T-cell (primary cell): ENCODE results near the gene ERO1B. TPM values are rescaled to one million over a fixed set of nuclear protein-coding genes. Genes with fewer than 3 reads are reported as not detected.

Experiments
- ATAC-seq, 4 experiments: fragments of 200-7000 bp in 3 of 4; fragments of 150-1000 bp in 1 of 4; cut with Tn5 transposase; replicated peaks in 1 of 4; 1 replicate in 3 of 4; 2 replicates in 1 of 4; pipeline ENCODE4 v1.10.0; 2021; ENCODE audit warnings: moderate library complexity in 3 of 4, mild to moderate bottlenecking in 2 of 4, moderate number of reproducible peaks in 1 of 4
- CTCF ChIA-PET, 2 donors: fragments of 300-600 bp; sonication (Branson Sonifier 250); formaldehyde crosslinking; loops; one replicate each; lab custom pipeline; 2022; ENCODE audit warnings: antibody characterized with exemption in 2 of 2; lab: Charles Lee
- POLR2A ChIA-PET, 2 donors: fragments of 300-600 bp; sonication (Branson Sonifier 250); formaldehyde crosslinking; loops; one replicate each; lab custom pipeline; 2022; ENCODE audit warnings: antibody characterized with exemption in 2 of 2; lab: Charles Lee
- DNase-seq, 35 experiments: peaks; one replicate each; pipeline versions ENCODE4 v3.0.0 to v3.0.0-alpha.2; 2013 to 2023
- H3K27ac ChIP-seq: one replicate; pipeline ENCODE4 v1.5.1; 2013; ENCODE audit warnings: low read length
- H3K27me3 ChIP-seq, 2 experiments: replicated peaks in 1 of 2; 1 replicate in 1 of 2; 2 replicates in 1 of 2; pipeline versions ENCODE4 v1.6.1 to v1.7.0; 2013; ENCODE audit warnings: low read length in 1 of 2, mixed read lengths in 1 of 2; ENCODE audit not compliant: control insufficient read depth in 2 of 2, insufficient read depth in 2 of 2; ENCODE audit errors: extremely low read depth in 1 of 2
- H3K36me3 ChIP-seq, 2 donors: 1 replicate in 1 of 2; 2 replicates in 1 of 2; pipeline versions ENCODE4 v1.6.1 to v1.7.0; 2013; ENCODE audit warnings: low read length in 1 of 2; ENCODE audit not compliant: control insufficient read depth in 2 of 2, insufficient read depth in 1 of 2; ENCODE audit errors: extremely low read depth in 1 of 2
- H3K4me1 ChIP-seq, 2 experiments: 1 replicate in 1 of 2; 2 replicates in 1 of 2; pipeline versions ENCODE4 v1.6.1 to v1.7.0; 2013; ENCODE audit warnings: low read length in 2 of 2, mixed read lengths in 1 of 2; ENCODE audit not compliant: insufficient read depth in 2 of 2, control insufficient read depth in 1 of 2; ENCODE audit errors: extremely low read depth in 1 of 2
- H3K4me3 ChIP-seq, 2 donors: 1 replicate in 1 of 2; 2 replicates in 1 of 2; pipeline versions ENCODE4 v1.5.1 to v1.7.0; 2013; ENCODE audit warnings: mild to moderate bottlenecking in 2 of 2, low read length in 1 of 2, moderate library complexity in 1 of 2; ENCODE audit not compliant: control insufficient read depth in 1 of 2; ENCODE audit errors: extremely low read depth in 1 of 2
- H3K9me3 ChIP-seq: 2 replicates; pipeline ENCODE4 v1.7.0; 2013
- H3K27ac Mint-ChIP-seq, 2 donors: one replicate each; pipeline ENCODE4 v1.8.0; 2020 to 2021; ENCODE audit warnings: mild to moderate bottlenecking in 2 of 2, mixed read lengths in 2 of 2
- H3K27me3 Mint-ChIP-seq, 2 donors: one replicate each; pipeline ENCODE4 v1.8.0; 2021 to 2022; ENCODE audit warnings: mixed read lengths in 2 of 2
- H3K36me3 Mint-ChIP-seq: one replicate; pipeline ENCODE4 v1.8.0; 2021; ENCODE audit warnings: mixed read lengths
- H3K4me1 Mint-ChIP-seq, 3 donors: one replicate each; pipeline ENCODE4 v1.8.0; 2020 to 2022; ENCODE audit warnings: mixed read lengths in 3 of 3, mild to moderate bottlenecking in 1 of 3
- H3K4me3 Mint-ChIP-seq, 3 donors: one replicate each; pipeline ENCODE4 v1.8.0; 2020 to 2022; ENCODE audit warnings: mild to moderate bottlenecking in 3 of 3, mixed read lengths in 3 of 3, moderate library complexity in 3 of 3
- H3K9me3 Mint-ChIP-seq, 3 donors: one replicate each; pipeline ENCODE4 v1.8.0; 2020 to 2022; ENCODE audit warnings: mixed read lengths in 3 of 3
- WGBS: methylation state at CpG from one replicate; pipeline ENCODE4 v1.1.5; 2013; ENCODE audit warnings: missing lambda C conversion rate; ENCODE audit not compliant: insufficient coverage; 5-methylcytosine and 5-hydroxymethylcytosine counted together
- total RNA-seq, 35 experiments: library from RNA in 6 of 35; stranded (reverse) in 6 of 35; fragments of 120-200 nt in 1 of 35; gene quantifications; one replicate each; pipeline versions ENCODE4 v1.2.1 to v1.2.4 and lab custom pipeline; 2013 to 2026

ERO1B gene
- total RNA-seq, 5 donors from 2014 or later (not counting 1 experiment from before 2014, with no cell fraction given): 11.3 to 15.4 (median 12.4) TPM

DNA sequence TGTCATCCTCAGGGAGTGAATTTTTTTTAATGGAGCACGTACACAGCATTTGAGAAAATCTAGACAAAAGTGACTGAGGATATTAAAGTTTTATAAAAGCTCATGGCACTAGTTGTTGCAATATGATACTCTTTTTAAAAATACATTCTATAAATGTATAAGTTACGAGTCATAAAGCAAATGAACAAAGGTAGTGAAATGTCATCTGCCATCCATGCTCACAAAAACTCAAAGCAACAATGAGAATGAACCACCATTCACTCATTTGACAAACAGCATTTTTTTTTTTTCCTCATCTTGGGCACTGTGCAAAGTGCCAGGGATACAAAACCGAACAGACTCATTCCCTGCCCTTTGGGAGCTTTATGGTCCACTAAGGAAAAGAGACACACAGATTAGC lies 100.7 kb downstream of the ERO1B start:
- no peak overlapping the region for H3K27ac Mint-ChIP-seq
- no peaks in the 10 kb centered on the region for H3K9me3 Mint-ChIP-seq
- CTCF ChIA-PET: interaction anchor here in 1 of 2 donors (0.7 kb wide), 1 partner anchor 41 kb away, joined by 6 read pairs; no protein-coding TSS in a partner anchor
- H3K27me3 ChIP-seq: no peaks in the 10 kb centered on the region
- H3K4me3 Mint-ChIP-seq: no peak overlapping the region
- no peaks in the 10 kb centered on the region for H3K27me3 Mint-ChIP-seq
- no peak overlapping the region for H3K4me3 ChIP-seq
- no peaks in the 10 kb centered on the region for H3K4me1 ChIP-seq
- peaks cover 36% of the 10 kb centered on the region for H3K36me3 Mint-ChIP-seq
- peaks cover 3 to 11% of the 10 kb centered on the region in 2 donors for H3K36me3 ChIP-seq
- no CpG with 5 or more reads among the region's 3 CpGs for WGBS
- DNase-seq: no peak
- POLR2A ChIA-PET: no interaction called here
- H3K9me3 ChIP-seq: no peaks in the 10 kb centered on the region
- no peak for ATAC-seq
- H3K4me1 Mint-ChIP-seq: peaks cover 0 to 3% (median 0%) of the 10 kb centered on the region in 3 donors
- H3K27ac ChIP-seq: no peak overlapping the region

DNA sequence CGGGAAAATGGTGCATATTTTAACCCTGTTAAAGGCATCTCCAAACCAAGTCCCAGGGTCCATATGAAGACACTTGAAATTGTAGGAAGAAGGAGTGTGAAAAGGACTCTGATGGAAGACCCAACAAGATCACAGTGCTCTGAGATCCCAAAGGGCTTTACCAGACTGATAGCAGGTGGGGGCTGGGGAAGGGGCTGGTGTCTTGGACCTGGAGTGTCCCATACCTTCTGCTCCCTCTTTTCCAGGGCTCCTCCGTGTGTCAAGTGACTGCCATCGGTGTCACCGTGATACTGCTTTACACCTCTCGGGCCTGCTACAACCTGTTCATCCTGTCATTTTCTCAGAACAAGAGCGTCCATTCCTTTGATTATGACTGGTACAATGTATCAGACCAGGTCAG lies 102.1 kb downstream of the ERO1B start:
- no peak overlapping the region for H3K27ac Mint-ChIP-seq
- WGBS: 96% methylated on average over 4 of the region's 6 CpGs
- H3K27me3 ChIP-seq: no peaks in the 10 kb centered on the region
- H3K9me3 Mint-ChIP-seq: no peaks in the 10 kb centered on the region
- H3K4me1 Mint-ChIP-seq: no peaks in the 10 kb centered on the region
- CTCF ChIA-PET: no interaction called here
- H3K36me3 Mint-ChIP-seq: peaks cover 32% of the 10 kb centered on the region
- no peaks in the 10 kb centered on the region for H3K4me1 ChIP-seq
- H3K27ac ChIP-seq: no peak overlapping the region
- H3K9me3 ChIP-seq: no peaks in the 10 kb centered on the region
- POLR2A ChIA-PET: no interaction called here
- no peak overlapping the region for H3K4me3 Mint-ChIP-seq
- no peak for DNase-seq
- peaks cover 3 to 4% of the 10 kb centered on the region in 2 donors for H3K36me3 ChIP-seq
- no peak for ATAC-seq
- H3K27me3 Mint-ChIP-seq: no peaks in the 10 kb centered on the region
- no peak overlapping the region for H3K4me3 ChIP-seq

DNA sequence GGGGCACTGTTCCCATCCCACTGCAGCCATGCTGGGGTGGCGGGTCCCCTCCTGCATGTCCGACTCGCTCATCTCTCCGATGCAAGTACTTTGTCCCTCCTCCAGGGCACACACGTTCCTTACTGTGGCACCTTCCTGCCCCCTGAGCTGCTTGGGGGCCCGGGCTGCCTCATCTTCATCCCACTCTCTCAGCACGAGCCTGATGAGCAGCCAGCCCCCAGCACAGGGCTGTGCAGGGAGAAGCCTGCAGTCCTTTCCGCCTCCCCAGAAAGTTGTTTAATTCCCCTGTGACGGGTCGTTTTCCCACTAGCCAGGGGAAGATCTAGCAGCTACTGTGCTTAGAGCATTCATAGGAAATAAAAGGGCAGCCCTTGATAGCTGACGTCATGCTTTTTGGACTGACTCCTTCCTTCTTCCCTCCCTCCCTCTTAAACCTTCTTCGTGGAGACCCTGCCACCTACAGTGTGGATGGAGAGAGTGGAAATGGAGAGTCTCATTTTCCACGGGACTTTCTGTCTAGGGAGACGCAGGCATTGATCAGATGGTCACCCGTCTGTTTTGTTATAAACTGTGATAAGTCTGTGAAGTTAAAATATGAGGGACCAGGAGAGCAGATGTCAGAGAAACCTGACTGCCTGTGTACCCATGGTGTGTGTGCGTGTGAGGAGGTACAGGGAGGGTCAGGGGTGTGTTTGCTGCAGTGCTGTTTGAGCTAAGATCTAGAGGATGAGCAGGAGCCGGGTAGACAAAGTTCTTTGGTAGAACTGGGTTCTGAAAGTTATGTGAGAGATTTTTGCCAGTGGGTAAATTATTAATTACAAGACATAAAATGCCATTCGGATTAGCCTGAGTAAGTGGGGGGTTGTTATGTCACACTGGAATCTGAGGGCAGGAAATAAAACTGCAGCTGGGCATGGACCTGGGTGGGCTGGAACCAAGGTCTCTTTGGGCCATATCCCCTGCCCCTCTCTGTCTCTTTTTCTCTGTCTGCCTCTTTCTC lies 105.1 kb downstream of the ERO1B start:
- Mint-ChIP-seq H3K4me3 (no peak overlapping the region), H3K36me3 (peaks cover 19% of the 10 kb centered on the region), H3K4me1 (no peaks in the 10 kb centered on the region), H3K9me3 (no peaks in the 10 kb centered on the region), H3K27me3 (no peaks in the 10 kb centered on the region), H3K27ac (no peak overlapping the region)
- POLR2A ChIA-PET: no interaction called here
- no peaks in the 10 kb centered on the region for H3K4me1 ChIP-seq
- peaks cover 3 to 4% of the 10 kb centered on the region in 2 donors for H3K36me3 ChIP-seq
- CTCF ChIA-PET: interaction anchor here in 1 of 2 donors (1.1 kb wide), 1 partner anchor 32 kb away, joined by 3 read pairs; no protein-coding TSS in a partner anchor
- H3K27me3 ChIP-seq: no peaks in the 10 kb centered on the region
- WGBS: 92% methylated on average over 12 of the region's 18 CpGs
- DNase-seq (no peak), ATAC-seq (no peak)
- no peak overlapping the region for H3K4me3 ChIP-seq
- H3K27ac ChIP-seq: no peak overlapping the region
- H3K9me3 ChIP-seq: no peaks in the 10 kb centered on the region

DNA sequence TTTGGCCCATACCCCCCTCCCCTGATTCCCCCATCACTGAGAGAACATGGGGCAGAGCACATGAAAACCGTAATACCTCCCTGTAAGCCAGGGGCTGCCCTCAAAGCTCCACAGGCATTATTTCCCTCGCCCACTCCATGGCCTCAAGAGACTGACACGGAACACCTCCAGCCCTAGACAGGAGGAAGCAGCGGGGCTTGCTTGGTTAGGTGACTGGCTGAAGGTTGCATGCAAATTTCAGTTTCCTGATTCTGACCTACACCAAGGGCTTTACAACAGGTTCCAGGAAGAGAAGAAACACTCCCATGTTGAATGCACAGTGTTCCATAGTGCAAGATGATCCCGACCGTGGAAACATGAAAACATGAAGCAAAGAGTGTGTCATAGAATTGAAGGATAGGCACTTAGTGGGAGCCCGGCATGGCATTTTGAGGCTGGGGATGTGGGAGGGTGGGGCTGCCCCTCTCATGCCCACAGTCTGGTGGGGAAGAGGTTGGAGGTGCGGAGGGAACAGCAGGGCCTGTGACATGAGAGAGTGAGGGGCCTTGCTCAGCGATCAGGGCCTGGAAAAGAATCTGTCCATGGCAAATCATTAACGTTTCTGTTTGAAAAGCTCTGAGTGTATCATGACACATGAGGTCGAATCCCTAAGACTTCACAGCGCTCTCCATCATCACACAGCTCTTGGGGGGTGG lies 106.0 kb downstream of the ERO1B start:
- H3K36me3 Mint-ChIP-seq: peaks cover 14% of the 10 kb centered on the region
- H3K4me3 Mint-ChIP-seq: no peak overlapping the region
- Histone ChIP-seq H3K4me1 (no peaks in the 10 kb centered on the region), H3K4me3 (no peak overlapping the region), H3K27ac (no peak overlapping the region), H3K9me3 (no peaks in the 10 kb centered on the region), H3K27me3 (no peaks in the 10 kb centered on the region), H3K36me3 (peaks cover 3 to 4% of the 10 kb centered on the region in 2 donors)
- H3K9me3 Mint-ChIP-seq: no peaks in the 10 kb centered on the region
- DNase-seq (no peak), ATAC-seq (no peak)
- no peaks in the 10 kb centered on the region for H3K27me3 Mint-ChIP-seq
- POLR2A ChIA-PET: no interaction called here
- H3K4me1 Mint-ChIP-seq: no peaks in the 10 kb centered on the region
- H3K27ac Mint-ChIP-seq: no peak overlapping the region
- 86% methylated on average over 8 of the region's 12 CpGs for WGBS
- CTCF ChIA-PET: interaction anchor here in 1 of 2 donors (1.1 kb wide), 1 partner anchor 31 kb away, joined by 3 read pairs; no protein-coding TSS in a partner anchor

DNA sequence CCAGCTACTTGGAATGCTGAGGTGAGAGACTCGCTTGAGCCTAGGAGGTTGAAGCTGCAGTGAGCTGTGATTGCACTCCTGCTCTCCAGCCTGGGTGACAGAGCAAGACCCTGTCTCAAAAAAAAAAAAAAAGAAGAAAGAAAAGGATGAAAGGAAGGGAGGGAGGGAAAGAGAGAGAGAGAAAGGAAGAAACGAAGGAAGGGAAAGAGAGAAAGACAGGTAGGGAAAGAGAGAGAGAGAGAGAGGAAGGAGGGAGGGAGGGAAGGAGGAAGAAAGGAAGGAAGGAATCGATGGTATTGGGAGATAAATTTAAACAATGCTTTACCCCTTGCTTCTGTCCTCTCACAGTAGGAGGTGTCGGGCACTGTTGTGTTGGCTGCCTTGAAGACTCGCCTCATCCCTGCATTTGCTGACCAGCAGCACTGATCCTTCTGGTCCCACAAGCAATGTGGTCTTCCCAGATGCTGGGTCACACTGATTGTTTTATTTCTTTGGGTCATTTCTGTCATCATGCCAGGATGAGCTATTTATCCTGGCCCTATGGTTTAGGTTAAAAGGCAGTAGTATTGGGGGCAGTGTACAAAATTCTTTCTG lies 108.5 kb downstream of the ERO1B start:
- CTCF ChIA-PET: interaction anchor here in 1 of 2 donors (0.5 kb wide), 1 partner anchor 28 kb away, joined by 3 read pairs; no protein-coding TSS in a partner anchor

DNA sequence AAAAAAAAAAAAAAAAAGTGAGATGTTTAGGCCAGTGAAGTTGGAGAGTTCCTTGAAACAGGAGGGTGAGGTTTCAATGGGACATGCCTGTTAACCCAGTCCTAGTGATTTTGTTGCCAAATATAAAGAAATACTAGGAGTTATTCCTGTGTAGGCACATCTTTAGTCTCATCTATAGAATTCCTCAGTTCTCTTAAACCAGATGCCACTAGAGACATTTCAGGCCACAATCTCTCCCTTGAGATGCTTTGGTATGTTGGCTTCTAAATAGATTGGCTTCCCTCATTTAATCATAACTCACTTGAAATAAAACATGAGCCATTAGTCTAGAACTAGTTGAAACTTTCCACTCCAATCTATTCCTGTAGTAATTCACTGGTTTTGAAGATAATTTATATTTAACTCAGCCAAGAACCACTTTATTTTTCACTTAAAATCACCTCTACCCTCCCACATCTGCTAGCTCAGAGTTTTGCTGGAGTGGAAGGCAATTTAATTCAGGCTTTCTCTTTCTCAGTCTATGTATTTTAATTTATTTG lies 109.6 kb downstream of the ERO1B start:
- H3K27me3 Mint-ChIP-seq: no peaks in the 10 kb centered on the region
- no peaks in the 10 kb centered on the region for H3K4me1 ChIP-seq
- ChIA-PET CTCF (interaction anchor here in 1 of 2 donors (0.7 kb wide), 1 partner anchor 480 kb away, joined by 3 read pairs; no protein-coding TSS in a partner anchor), POLR2A (interaction anchor here in 1 of 2 donors (0.6 kb wide), 1 partner anchor 1048 kb away, joined by 3 read pairs; no protein-coding TSS in a partner anchor)
- H3K36me3 Mint-ChIP-seq: peaks cover 9% of the 10 kb centered on the region
- no peak overlapping the region for H3K4me3 Mint-ChIP-seq
- H3K27me3 ChIP-seq: no peaks in the 10 kb centered on the region
- DNase-seq: no peak
- no peaks in the 10 kb centered on the region for H3K9me3 ChIP-seq
- H3K27ac ChIP-seq: no peak overlapping the region
- H3K4me1 Mint-ChIP-seq: no peaks in the 10 kb centered on the region
- no peak for ATAC-seq
- no peaks in the 10 kb centered on the region for H3K36me3 ChIP-seq
- no peaks in the 10 kb centered on the region for H3K9me3 Mint-ChIP-seq
- no peak overlapping the region for H3K4me3 ChIP-seq
- no peak overlapping the region for H3K27ac Mint-ChIP-seq

More for the DNA sequence above, 108.5 kb downstream of the ERO1B start:
- H3K36me3 Mint-ChIP-seq: peaks cover 9% of the 10 kb centered on the region
- H3K9me3 Mint-ChIP-seq: no peaks in the 10 kb centered on the region
- H3K27me3 Mint-ChIP-seq: no peaks in the 10 kb centered on the region
- POLR2A ChIA-PET: no interaction called here
- no peak overlapping the region for H3K27ac Mint-ChIP-seq
- H3K4me3 Mint-ChIP-seq: no peak overlapping the region
- DNase-seq: no peak
- H3K36me3 ChIP-seq: peaks cover 0 to 3% of the 10 kb centered on the region in 2 donors
- no peaks in the 10 kb centered on the region for H3K9me3 ChIP-seq
- H3K27me3 ChIP-seq: no peaks in the 10 kb centered on the region
- ATAC-seq: no peak
- H3K4me1 ChIP-seq: no peaks in the 10 kb centered on the region
- H3K4me1 Mint-ChIP-seq: no peaks in the 10 kb centered on the region
- H3K27ac ChIP-seq: no peak overlapping the region
- H3K4me3 ChIP-seq: no peak overlapping the region
- 89% methylated on average over 4 of the region's 5 CpGs for WGBS
